GM23248 (cell line): ENCODE results near the gene UFD1. TPM values are rescaled to one million over a fixed set of nuclear protein-coding genes. Genes with fewer than 3 reads are reported as not detected.

Source experiments
- DNase-seq: peaks from one replicate; pipeline ENCODE4 v3.0.0-alpha.2; 2015
- H2AFZ ChIP-seq: fragments of 200-600 bp; sonication (generic); 2 replicates; pipeline ENCODE4 v1.6.1; 2016; ENCODE audit warnings: antibody characterized with exemption
- H3F3A ChIP-seq: fragments of 200-600 bp; sonication (generic); 2 replicates; pipeline ENCODE4 v1.6.1; 2016; ENCODE audit warnings: mild to moderate bottlenecking, antibody characterized with exemption, mixed run types; ENCODE audit not compliant: insufficient read depth
- H3K27ac ChIP-seq: fragments of 200-600 bp; sonication (generic); 2 replicates; pipeline ENCODE4 v1.5.1; 2016; ENCODE audit warnings: mild to moderate bottlenecking
- H3K27me3 ChIP-seq: fragments of 200-600 bp; sonication (generic); replicated peaks from 2 replicates; pipeline ENCODE4 v1.6.1; 2016; ENCODE audit warnings: mild to moderate bottlenecking; ENCODE audit not compliant: insufficient read depth
- H3K36me3 ChIP-seq: fragments of 200-600 bp; sonication (generic); 2 replicates; pipeline ENCODE4 v1.6.1; 2016; ENCODE audit warnings: low read depth, mild to moderate bottlenecking
- H3K4me1 ChIP-seq: fragments of 200-600 bp; sonication (generic); 2 replicates; pipeline ENCODE4 v1.6.1; 2016; ENCODE audit warnings: mild to moderate bottlenecking; ENCODE audit not compliant: insufficient read depth
- H3K4me2 ChIP-seq: fragments of 200-600 bp; sonication (generic); one replicate; pipeline ENCODE4 v1.6.1; 2016; ENCODE audit warnings: mild to moderate bottlenecking; ENCODE audit not compliant: unreplicated experiment
- H3K4me3 ChIP-seq: fragments of 200-600 bp; sonication (generic); 2 replicates; pipeline ENCODE4 v1.5.1; 2016; ENCODE audit warnings: mild to moderate bottlenecking
- H3K79me2 ChIP-seq: fragments of 200-600 bp; sonication (generic); 2 replicates; pipeline ENCODE4 v1.6.1; 2016; ENCODE audit warnings: mild to moderate bottlenecking; ENCODE audit not compliant: insufficient read depth
- H3K9ac ChIP-seq: fragments of 200-600 bp; sonication (generic); 2 replicates; pipeline ENCODE4 v1.6.1; 2016; ENCODE audit warnings: mild to moderate bottlenecking
- H3K9me2 ChIP-seq: fragments of 200-600 bp; sonication (generic); 2 replicates; pipeline ENCODE4 v1.6.1; 2016; ENCODE audit warnings: mixed run types, mild to moderate bottlenecking, moderate library complexity; ENCODE audit not compliant: insufficient read depth
- H3K9me3 ChIP-seq: fragments of 200-600 bp; sonication (generic); one replicate; pipeline ENCODE4 v1.6.1; 2017; ENCODE audit warnings: low read depth
- H4K20me1 ChIP-seq: fragments of 200-600 bp; sonication (generic); 2 replicates; pipeline ENCODE4 v1.6.0; 2016; ENCODE audit not compliant: insufficient read depth
- EZH2 ChIP-seq: fragments of 200-600 bp; sonication (generic); IDR thresholded peaks from 2 replicates; pipeline ENCODE4 v1.6.1; 2018; ENCODE audit warnings: antibody characterized with exemption, mild to moderate bottlenecking; ENCODE audit not compliant: insufficient read depth, poor library complexity, severe bottlenecking
- EZH2phosphoT487 ChIP-seq: fragments of 200-600 bp; sonication (generic); IDR thresholded peaks from 2 replicates; pipeline ENCODE4 v1.6.1; 2018; ENCODE audit warnings: antibody characterized with exemption, moderate library complexity, mild to moderate bottlenecking, low read depth; ENCODE audit not compliant: insufficient read depth
- WGBS, 2 experiments: methylation state at CpG; one replicate each; pipeline ENCODE4 v1.1.6; 2015 to 2017; ENCODE audit warnings: low lambda C conversion rate in 2 of 2, low coverage in 1 of 2; ENCODE audit errors: missing lambda C conversion rate in 2 of 2; 5-methylcytosine and 5-hydroxymethylcytosine counted together
- in situ Hi-C: fragments of 300-500 bp; cut with MboI; formaldehyde crosslinking; loops from 2 replicates; pipeline ENCODE4 v1.15.0; 2020
- polyA plus RNA-seq: library from polyadenylated mRNA; unstranded; fragments of >200 nt; fragmentation: Nextera tagmentation; extraction: Ambion mirVana; gene quantifications from 2 replicates; pipeline ENCODE4 v1.2.1, GENCODE V29; 2016
- total RNA-seq: library from RNA; depleted of rRNA; stranded (reverse); fragments of >200 nt; shearing (Covaris generic); gene quantifications from 2 replicates; pipeline ENCODE4 v1.2.3, GENCODE V29; 2014

The UFD1 gene
- total and polyA plus RNA-seq, 2 experiments from 2014 or later: 55.2 to 117 TPM

DNA sequence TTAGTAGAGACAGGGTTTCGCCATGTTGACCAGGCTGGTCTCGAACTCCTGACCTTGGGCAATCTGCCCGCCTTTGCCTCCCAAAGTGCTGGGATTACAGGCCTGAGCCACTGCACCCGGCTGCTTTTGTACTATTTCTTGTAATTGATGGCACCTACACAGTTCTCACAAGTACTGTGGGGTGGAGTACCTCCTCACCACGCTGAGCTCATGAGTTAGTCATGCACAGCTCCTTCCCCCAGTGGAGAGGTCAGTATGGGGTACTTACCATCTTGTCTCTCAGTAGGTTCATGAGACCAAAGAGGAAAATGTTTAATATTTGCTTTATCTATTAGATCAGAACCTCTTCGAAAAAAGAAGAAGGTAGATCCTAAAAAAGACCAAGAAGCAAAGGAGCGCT lies 44.6 kb downstream of the UFD1 start:
- no peak overlapping the region for H3K9ac ChIP-seq
- H3K27ac ChIP-seq: no peak overlapping the region
- no peaks in the 10 kb centered on the region; the same call in 1 of the 2 replicates for H3K36me3 ChIP-seq
- no peaks in the 10 kb centered on the region for H3K9me2 ChIP-seq
- peak; percentile 31 for DNase-seq
- 92 to 95% methylated on average over 7 of the region's 7 CpGs for WGBS, 2 experiments
- peaks cover 21% of the 10 kb centered on the region; the same call in 1 of the 2 replicates for H3F3A ChIP-seq
- H3K79me2 ChIP-seq: peaks cover 52% of the 10 kb centered on the region
- H3K4me2 ChIP-seq: no peak overlapping the region
- H3K4me1 ChIP-seq: peaks cover 18% of the 10 kb centered on the region
- in situ Hi-C loops: no loop called here
- no peak for TF ChIP-seq EZH2
- no peak for TF ChIP-seq EZH2phosphoT487
- H3K9me3 ChIP-seq: no peaks in the 10 kb centered on the region
- no peak overlapping the region for H2AFZ ChIP-seq
- no peaks in the 10 kb centered on the region for H4K20me1 ChIP-seq
- H3K4me3 ChIP-seq: no peak overlapping the region
- H3K27me3 ChIP-seq: no peaks in the 10 kb centered on the region

DNA sequence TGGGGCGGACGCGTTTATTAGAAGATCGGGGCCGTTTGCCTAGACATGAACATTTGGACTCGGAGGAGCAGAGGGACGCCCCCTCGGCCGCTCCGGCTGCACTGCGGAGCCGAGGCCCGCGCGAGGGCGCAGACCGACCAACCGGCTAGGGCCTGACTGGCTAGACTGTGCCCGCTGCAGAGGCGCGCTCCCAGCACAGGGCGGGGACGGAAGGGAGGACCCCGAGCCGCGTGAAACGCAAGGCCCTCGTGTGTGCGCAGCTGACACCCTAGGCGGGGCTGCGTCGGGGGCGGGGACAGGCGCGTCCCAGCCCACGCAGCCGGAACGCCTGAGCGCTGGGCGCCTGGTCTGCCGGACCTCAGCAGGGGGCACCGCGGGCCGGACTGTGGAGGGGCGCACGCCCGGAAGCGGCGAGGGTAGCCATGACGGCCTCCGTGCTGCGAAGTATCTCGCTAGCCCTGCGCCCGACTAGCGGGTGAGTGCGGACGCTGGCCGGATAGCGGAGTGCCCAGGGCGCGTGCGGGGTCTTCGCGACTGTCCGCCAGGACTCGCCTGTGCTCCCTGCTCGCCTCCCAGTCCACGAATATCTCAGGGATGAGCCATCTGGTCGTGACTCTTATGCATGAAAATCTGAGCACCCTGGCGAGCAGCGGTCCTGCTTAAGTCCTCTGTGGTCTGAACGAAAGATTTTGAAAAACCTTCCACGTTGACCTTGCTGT lies 46.7 kb downstream of the UFD1 start, which contains the start of gene MRPL40:
TSS of gene MRPL40 (plus strand) at position 413 of the 719 bp plus-strand sequence. CDS start at position 423, 10 bp downstream.
- in situ Hi-C loops: no loop called here
- Histone ChIP-seq H3F3A (peaks cover 22% of the 10 kb centered on the region; the same call in 1 of the 2 replicates), H2AFZ (peak within 1 kb of the TSS; percentile 77), H3K9ac (peak within 1 kb of the TSS; percentile 99), H3K4me3 (peak within 1 kb of the TSS; percentile 94), H3K4me1 (peaks cover 25% of the 10 kb centered on the region), H3K4me2 (peak within 1 kb of the TSS; percentile 95), H3K79me2 (peaks cover 62% of the 10 kb centered on the region), H3K9me2 (no peaks in the 10 kb centered on the region), H3K9me3 (no peaks in the 10 kb centered on the region), H3K27ac (peak within 1 kb of the TSS; percentile 99), H4K20me1 (no peaks in the 10 kb centered on the region), H3K36me3 (no peaks in the 10 kb centered on the region; the same call in 1 of the 2 replicates), H3K27me3 (no peaks in the 10 kb centered on the region)
- TF ChIP-seq EZH2 (no peak), EZH2phosphoT487 (no peak)
- peak; percentile 97 for DNase-seq
- WGBS, 2 experiments: 0 to 1% methylated on average over 57 to 60 of the region's 74 CpGs

DNA sequence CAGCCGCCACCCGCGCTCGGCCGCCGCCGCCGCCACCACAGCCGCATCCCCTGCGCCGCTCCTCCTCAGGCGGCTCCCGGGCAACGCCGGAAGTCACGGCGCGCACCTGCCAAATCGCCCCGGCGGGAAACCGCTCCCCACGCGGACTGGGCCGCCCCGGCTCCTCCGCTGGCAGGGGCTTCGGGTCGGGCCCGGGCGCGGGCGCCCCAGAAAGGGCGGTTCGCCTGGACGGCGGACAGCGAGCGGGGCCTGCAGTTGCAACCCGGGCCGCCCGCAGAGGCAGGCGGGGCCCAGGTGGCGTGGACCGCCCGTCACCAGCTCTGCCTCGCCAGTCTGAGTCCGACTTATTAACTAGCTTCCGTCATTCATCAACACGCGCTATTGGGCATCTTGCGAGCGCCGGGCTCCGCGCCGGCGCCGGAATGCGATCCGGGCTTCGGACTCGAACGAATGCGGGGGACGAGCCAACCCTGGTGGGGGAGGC lies 47.3 kb downstream of the UFD1 start, which contains the start of gene HIRA:
TSS of gene HIRA (minus strand) at position 85 of the 484 bp plus-strand sequence. CDS start 257 bp downstream, outside the sequence.
- in situ Hi-C loops: no loop called here
- peak within 1 kb of the TSS; percentile 98 for H3K4me2 ChIP-seq
- no peaks in the 10 kb centered on the region for H3K27me3 ChIP-seq
- no peaks in the 10 kb centered on the region for H3K9me2 ChIP-seq
- peaks cover 25% of the 10 kb centered on the region for H3K4me1 ChIP-seq
- peak within 1 kb of the TSS; percentile 77 for H2AFZ ChIP-seq
- peak; percentile 90 for DNase-seq
- no peaks in the 10 kb centered on the region for H3K9me3 ChIP-seq
- TF ChIP-seq EZH2 (no peak), EZH2phosphoT487 (no peak)
- H4K20me1 ChIP-seq: no peaks in the 10 kb centered on the region
- peak within 1 kb of the TSS; percentile 99 for H3K9ac ChIP-seq
- peaks cover 62% of the 10 kb centered on the region for H3K79me2 ChIP-seq
- peaks cover 22% of the 10 kb centered on the region; the same call in 1 of the 2 replicates for H3F3A ChIP-seq
- no peaks in the 10 kb centered on the region; the same call in 1 of the 2 replicates for H3K36me3 ChIP-seq
- WGBS, 2 experiments: 1% methylated on average over 38 to 62 of the region's 66 CpGs
- H3K27ac ChIP-seq: peak within 1 kb of the TSS; percentile 99
- H3K4me3 ChIP-seq: peak within 1 kb of the TSS; percentile 94

DNA sequence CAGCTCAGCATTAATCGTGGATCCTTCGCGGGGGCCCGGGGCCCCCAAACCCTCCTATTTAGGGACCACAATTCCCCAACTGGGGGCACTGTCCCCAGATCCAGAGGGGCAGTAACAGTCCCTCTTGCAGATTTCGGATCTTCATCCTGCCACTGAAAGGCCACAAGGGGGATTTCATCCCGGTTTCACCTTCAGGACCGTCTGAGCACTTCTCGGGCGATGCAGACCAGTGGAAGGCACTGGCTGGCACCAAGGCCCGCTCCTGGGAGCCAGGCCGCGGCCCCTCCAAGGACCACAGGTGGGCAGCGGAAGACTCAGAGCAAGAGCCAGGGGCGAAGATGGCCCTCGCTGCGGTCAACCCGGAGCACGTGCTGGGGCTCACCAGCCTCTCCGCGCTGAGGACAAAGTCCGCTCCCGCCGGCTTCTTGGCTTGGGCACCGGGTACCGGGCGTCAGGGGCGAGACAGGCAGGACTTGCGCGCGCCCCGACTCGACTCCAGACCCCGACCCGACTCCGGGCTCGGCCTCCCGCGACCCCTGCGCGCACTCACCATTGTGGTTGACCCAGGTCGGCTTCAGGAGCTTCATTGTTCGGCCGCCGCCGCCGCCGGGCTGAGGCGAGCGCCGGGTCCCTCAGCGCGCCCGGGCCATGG lies 48.0 kb downstream of the UFD1 start:
- Histone ChIP-seq H3K36me3 (no peaks in the 10 kb centered on the region; the same call in 1 of the 2 replicates), H3K79me2 (peaks cover 68% of the 10 kb centered on the region), H3K9me3 (no peaks in the 10 kb centered on the region), H3K27ac (peak overlapping the region; percentile 99), H3K4me2 (peak overlapping the region; percentile 98), H3K9me2 (no peaks in the 10 kb centered on the region), H3F3A (peaks cover 22% of the 10 kb centered on the region; the same call in 1 of the 2 replicates), H3K4me3 (peak overlapping the region; percentile 94), H3K4me1 (peaks cover 25% of the 10 kb centered on the region), H3K27me3 (no peaks in the 10 kb centered on the region), H2AFZ (peak overlapping the region; percentile 46), H3K9ac (peak overlapping the region; percentile 99), H4K20me1 (0 out of 2 replicates have a peak, but pooled peaks cover 6% of the 10 kb centered on the region)
- 1% methylated on average over 31 to 52 of the region's 53 CpGs for WGBS, 2 experiments
- no peak for TF ChIP-seq EZH2
- TF ChIP-seq EZH2phosphoT487: no peak
- in situ Hi-C loops: no loop called here
- DNase-seq: peak; percentile 62
